Measurements from ENCODE around the gene KIAA0930. TPM values are rescaled to one million over a fixed set of nuclear protein-coding genes. Genes with fewer than 3 reads are reported as not detected.

Gene KIAA0930
- total RNA-seq, 1 experiment from 2014 or later = 54.8 TPM

DNA sequence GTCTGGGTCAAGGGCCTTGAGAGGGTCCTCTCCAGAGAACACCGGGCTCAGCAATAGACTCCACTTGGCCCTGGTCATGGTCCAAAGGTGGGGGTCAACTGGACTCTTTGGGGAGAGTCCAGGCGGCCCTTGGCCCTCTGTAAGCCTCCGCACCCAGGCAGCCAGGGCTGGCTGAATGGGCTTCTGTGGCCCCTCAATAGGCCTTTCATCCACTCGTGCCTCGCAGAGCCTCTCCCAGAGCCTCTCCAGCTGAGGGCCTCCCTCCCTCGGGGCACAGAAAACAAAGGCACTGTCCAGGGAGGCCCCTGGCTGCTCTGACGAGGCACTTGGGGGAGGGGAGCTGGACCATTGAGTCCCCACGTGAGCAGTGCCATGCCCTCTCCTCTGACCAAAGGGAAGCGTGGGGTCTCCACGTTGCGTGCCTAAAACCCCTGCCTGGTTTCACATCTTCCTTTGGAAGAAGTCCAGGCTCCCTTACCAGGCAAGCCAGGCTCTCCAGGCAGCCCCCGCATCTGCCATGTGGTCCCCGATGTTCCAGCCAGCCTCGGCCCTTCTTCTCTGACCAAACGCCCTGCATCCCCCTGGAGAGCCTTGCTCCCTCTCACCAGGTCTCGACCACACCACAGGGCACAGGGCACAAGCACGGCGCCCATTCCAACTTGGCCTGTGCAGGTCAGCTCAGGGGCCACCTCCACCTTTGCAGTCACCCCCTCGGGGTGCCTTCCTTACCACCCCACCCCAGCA is 15.5 kb downstream of the KIAA0930 start:
- ChIA-PET CTCF (no interaction called here), POLR2A (ENCODE audit: low non-redundant PET) (no interaction called here)
- H3K9me3 ChIP-seq (ENCODE audit: low read depth, low read length, poor library complexity, severe bottlenecking) = no peaks in the 10 kb centered on the region
- no peak overlapping the region for H3K27ac ChIP-seq (ENCODE audit: low read depth, low read length, poor library complexity, severe bottlenecking)
- H3K36me3 ChIP-seq (ENCODE audit: insufficient read depth, low read length, poor library complexity, severe bottlenecking) = no peaks in the 10 kb centered on the region
- H3K4me1 ChIP-seq (ENCODE audit: insufficient read depth, low read length, poor library complexity, severe bottlenecking) = no peaks in the 10 kb centered on the region
- intact Hi-C loops (cut with micrococcal nuclease; ENCODE audit: unreplicated experiment) = no loop called here
- DNase-seq (ENCODE audit: low spot score) = no peak
- no TSS peak for BruUV-seq (replicated peaks)
- H3K27me3 ChIP-seq (replicated peaks; ENCODE audit: insufficient read depth, low read depth, low read length, poor library complexity) = no peaks in the 10 kb centered on the region
- no peak for TF ChIP-seq CTCF (conservative IDR thresholded peaks at IDR 0.05; ENCODE audit: low read depth, low read length)
- TF ChIP-seq EZH2 (IDR thresholded peaks at IDR 0.05; ENCODE audit: borderline replicate concordance, low read depth, low read length, poor library complexity, severe bottlenecking) = no peak
- H3K4me3 ChIP-seq (ENCODE audit: low read depth, low read length, poor library complexity, severe bottlenecking) = no peak overlapping the region

GRCh38 chr22:45224331-45224730 is 16.4 kb downstream of the KIAA0930 start:
- Histone ChIP-seq H3K27ac (ENCODE audit: low read depth, low read length, poor library complexity, severe bottlenecking) (no peak overlapping the region), H3K36me3 (ENCODE audit: insufficient read depth, low read length, poor library complexity, severe bottlenecking) (no peaks in the 10 kb centered on the region), H3K4me1 (ENCODE audit: insufficient read depth, low read length, poor library complexity, severe bottlenecking) (no peaks in the 10 kb centered on the region), H3K27me3 (replicated peaks; ENCODE audit: insufficient read depth, low read depth, low read length, poor library complexity) (no peaks in the 10 kb centered on the region), H3K9me3 (ENCODE audit: low read depth, low read length, poor library complexity, severe bottlenecking) (no peaks in the 10 kb centered on the region), H3K4me3 (ENCODE audit: low read depth, low read length, poor library complexity, severe bottlenecking) (no peak overlapping the region)
- CTCF ChIA-PET = no interaction called here
- POLR2A ChIA-PET (ENCODE audit: low non-redundant PET) = no interaction called here
- no TSS peak for BruUV-seq (replicated peaks)
- TF ChIP-seq CTCF (conservative IDR thresholded peaks at IDR 0.05; ENCODE audit: low read depth, low read length) = no peak
- no peak for TF ChIP-seq EZH2 (IDR thresholded peaks at IDR 0.05; ENCODE audit: borderline replicate concordance, low read depth, low read length, poor library complexity, severe bottlenecking)
- DNase-seq (ENCODE audit: low spot score) = no peak
- intact Hi-C loops (cut with micrococcal nuclease; ENCODE audit: unreplicated experiment) = no loop called here

- Histone ChIP-seq H3K4me1 (ENCODE audit: insufficient read depth, low read length, poor library complexity, severe bottlenecking) (no peaks in the 10 kb centered on the region), H3K27ac (ENCODE audit: low read depth, low read length, poor library complexity, severe bottlenecking) (no peak overlapping the region), H3K27me3 (replicated peaks; ENCODE audit: insufficient read depth, low read depth, low read length, poor library complexity) (no peaks in the 10 kb centered on the region), H3K36me3 (ENCODE audit: insufficient read depth, low read length, poor library complexity, severe bottlenecking) (no peaks in the 10 kb centered on the region), H3K4me3 (ENCODE audit: low read depth, low read length, poor library complexity, severe bottlenecking) (no peak overlapping the region), H3K9me3 (ENCODE audit: low read depth, low read length, poor library complexity, severe bottlenecking) (no peaks in the 10 kb centered on the region)
- BruUV-seq (replicated peaks) = no TSS peak
- POLR2A ChIA-PET (ENCODE audit: low non-redundant PET) = no interaction called here
- DNase-seq (ENCODE audit: low spot score) = no peak
- no peak for TF ChIP-seq EZH2 (IDR thresholded peaks at IDR 0.05; ENCODE audit: borderline replicate concordance, low read depth, low read length, poor library complexity, severe bottlenecking)
- no peak for TF ChIP-seq CTCF (conservative IDR thresholded peaks at IDR 0.05; ENCODE audit: low read depth, low read length)
- intact Hi-C loops (cut with micrococcal nuclease; ENCODE audit: unreplicated experiment) = no loop called here
- CTCF ChIA-PET = no interaction called here
Measured at GRCh38 chr22:45223304-45224117, 17.2 kb downstream of the KIAA0930 start.

Data from A673 (cell line).